GM18873 (cell line): ENCODE results near the gene LY6G6F.

Experiments used
- ATAC-seq: cut with Tn5 transposase; IDR thresholded peaks from one replicate; pipeline ENCODE4 v1.9.1; 2021; ENCODE audit warnings: mild to moderate bottlenecking, moderate library complexity, moderate number of reproducible peaks; ENCODE audit not compliant: unreplicated experiment, low FRiP score

LY6G6F gene

GRCh38 chr6:31706599-31706998, at the start of gene LY6G6F:
Gene LY6G6F, plus strand, starts transcription at chr6:31706866. Its CDS starts 41 bp downstream, at chr6:31706907.
- no peak for ATAC-seq

- no peak for ATAC-seq
Measured at GRCh38 chr6:31657406-31658157, 49.1 kb upstream of the LY6G6F start.

GRCh38 chr6:31658158-31658688, 48.4 kb upstream of the LY6G6F start:
- no peak for ATAC-seq

- no peak for ATAC-seq
Measured at GRCh38 chr6:31658983-31659648, 47.5 kb upstream of the LY6G6F start.

GRCh38 chr6:31659649-31660380, 46.9 kb upstream of the LY6G6F start:
- ATAC-seq, result no peak

- no peak for ATAC-seq
Measured at GRCh38 chr6:31660381-31661261, 46.0 kb upstream of the LY6G6F start, which contains the start of gene C6orf47. Gene C6orf47, minus strand, starts transcription at chr6:31660778. Its CDS starts 831 bp downstream, at chr6:31659947.

GRCh38 chr6:31661262-31662123, 45.2 kb upstream of the LY6G6F start:
- no peak for ATAC-seq

- ATAC-seq, result no peak
Measured at GRCh38 chr6:31662124-31662723, 44.4 kb upstream of the LY6G6F start.

GRCh38 chr6:31663126-31663960, 43.3 kb upstream of the LY6G6F start:
- ATAC-seq, result no peak

GRCh38 chr6:31663961-31664789, 42.5 kb upstream of the LY6G6F start:
- no peak for ATAC-seq

GRCh38 chr6:31664790-31665500, 41.7 kb upstream of the LY6G6F start, which contains the start of gene GPANK1:
Gene GPANK1, minus strand, starts transcription at chr6:31664997. Its CDS starts 519 bp downstream, at chr6:31664478.
- ATAC-seq, result no peak

- peak; percentile 79 for ATAC-seq
Measured at GRCh38 chr6:31665501-31666336, 40.9 kb upstream of the LY6G6F start, which contains the start of gene CSNK2B. Gene CSNK2B, plus strand, starts transcription at chr6:31666080. Its CDS starts 752 bp downstream, at chr6:31666832.

GRCh38 chr6:31666337-31666965, 40.2 kb upstream of the LY6G6F start:
- no peak for ATAC-seq

GRCh38 chr6:31669676-31670075, 37.0 kb upstream of the LY6G6F start, which contains the start of gene LY6G5B:
Gene LY6G5B, plus strand, starts transcription at chr6:31669976. Its CDS starts 975 bp downstream, at chr6:31670951.
- no peak for ATAC-seq
